CD4-positive, alpha-beta T cell (primary cell): ENCODE results near the gene CMTR1. TPM values are rescaled to one million over a fixed set of nuclear protein-coding genes. Genes with fewer than 3 reads are reported as not detected.

Experiments used
- ATAC-seq: fragments of 200-7000 bp; cut with Tn5 transposase; one replicate; pipeline ENCODE4 v1.10.0; 2022; ENCODE audit warnings: mild to moderate bottlenecking; ENCODE audit not compliant: poor library complexity
- CTCF ChIA-PET: fragments of 350-600 bp; sonication (Branson Sonifier 250); formaldehyde crosslinking; loops from one replicate; lab custom pipeline; 2021; ENCODE audit warnings: antibody characterized with exemption, inconsistent platforms; lab: Charles Lee
- POLR2A ChIA-PET: fragments of 350-600 bp; sonication (Branson Sonifier 250); formaldehyde crosslinking; loops from one replicate; lab custom pipeline; 2021; ENCODE audit warnings: antibody characterized with exemption, inconsistent platforms; lab: Charles Lee
- DNase-seq, 14 experiments: peaks; one replicate each; pipeline ENCODE4 v3.0.0-alpha.2; 2013 to 2020; ENCODE audit warnings: mixed read lengths in 2 of 14
- H3K27ac ChIP-seq, 2 donors: one replicate each; pipeline versions ENCODE4 v1.5.1 to v1.7.0; 2013; ENCODE audit warnings: low read length in 2 of 2, low read depth in 1 of 2, mild to moderate bottlenecking in 1 of 2
- H3K27me3 ChIP-seq, 2 experiments: 1 replicate in 1 of 2; 2 replicates in 1 of 2; pipeline versions ENCODE4 v1.6.1 to v1.7.0; 2013; ENCODE audit warnings: low read length in 2 of 2, control low read depth in 1 of 2, mild to moderate bottlenecking in 1 of 2, moderate library complexity in 1 of 2; ENCODE audit not compliant: insufficient read depth in 2 of 2, control insufficient read depth in 1 of 2
- H3K36me3 ChIP-seq: one replicate; pipeline ENCODE4 v1.6.1; 2013; ENCODE audit warnings: low read length, control low read depth; ENCODE audit not compliant: insufficient read depth
- H3K4me1 ChIP-seq: one replicate; pipeline ENCODE4 v1.6.1; 2013; ENCODE audit warnings: low read length, control low read depth; ENCODE audit not compliant: insufficient read depth
- H3K4me3 ChIP-seq: one replicate; pipeline ENCODE4 v1.5.1; 2013; ENCODE audit warnings: mild to moderate bottlenecking, low read length, moderate library complexity
- H3K9me3 ChIP-seq, 2 experiments: 1 replicate in 1 of 2; 2 replicates in 1 of 2; pipeline versions ENCODE4 v1.6.1 to v1.7.0; 2013; ENCODE audit warnings: low read length in 2 of 2, mild to moderate bottlenecking in 2 of 2, control low read depth in 1 of 2, moderate library complexity in 1 of 2; ENCODE audit not compliant: control insufficient read depth in 1 of 2, insufficient read depth in 1 of 2
- H3K27ac Mint-ChIP-seq: one replicate; pipeline ENCODE4 v1.8.0; 2020; ENCODE audit warnings: mixed read lengths
- H3K27me3 Mint-ChIP-seq: one replicate; pipeline ENCODE4 v1.8.0; 2021; ENCODE audit warnings: mixed read lengths
- H3K36me3 Mint-ChIP-seq: one replicate; pipeline ENCODE4 v1.8.0; 2021; ENCODE audit warnings: low read depth, mixed read lengths
- H3K4me1 Mint-ChIP-seq: one replicate; pipeline ENCODE4 v1.8.0; 2021; ENCODE audit warnings: low read depth, mixed read lengths
- H3K4me3 Mint-ChIP-seq: one replicate; pipeline ENCODE4 v1.8.0; 2020; ENCODE audit warnings: mild to moderate bottlenecking, mixed read lengths
- H3K9me3 Mint-ChIP-seq: one replicate; pipeline ENCODE4 v1.8.0; 2020; ENCODE audit warnings: mixed read lengths
- CTCF ChIP-seq: fragments of 200-600 bp; IDR thresholded peaks from one replicate; pipeline ENCODE4 v1.8.0; 2022; ENCODE audit warnings: antibody characterized with exemption, mild to moderate bottlenecking
- intact Hi-C, 2 experiments: fragments of 100-400 bp; cut with DNase I in 1 of 2; cut with micrococcal nuclease in 1 of 2; formaldehyde crosslinking; loops; one replicate each; pipeline versions ENCODE4 v1.15.1 to v1.9.0; 2023 to 2025; cut with DNase I, micrococcal nuclease
- total RNA-seq, 174 experiments: library from RNA in 2 of 174; stranded (reverse) in 2 of 174; gene quantifications; one replicate each; pipeline ENCODE4 v1.2.3 and lab custom pipeline; 2021 to 2026

The CMTR1 gene
- total RNA-seq, 2 experiments from 2014 or later = 79.7 to 80.3 TPM

DNA sequence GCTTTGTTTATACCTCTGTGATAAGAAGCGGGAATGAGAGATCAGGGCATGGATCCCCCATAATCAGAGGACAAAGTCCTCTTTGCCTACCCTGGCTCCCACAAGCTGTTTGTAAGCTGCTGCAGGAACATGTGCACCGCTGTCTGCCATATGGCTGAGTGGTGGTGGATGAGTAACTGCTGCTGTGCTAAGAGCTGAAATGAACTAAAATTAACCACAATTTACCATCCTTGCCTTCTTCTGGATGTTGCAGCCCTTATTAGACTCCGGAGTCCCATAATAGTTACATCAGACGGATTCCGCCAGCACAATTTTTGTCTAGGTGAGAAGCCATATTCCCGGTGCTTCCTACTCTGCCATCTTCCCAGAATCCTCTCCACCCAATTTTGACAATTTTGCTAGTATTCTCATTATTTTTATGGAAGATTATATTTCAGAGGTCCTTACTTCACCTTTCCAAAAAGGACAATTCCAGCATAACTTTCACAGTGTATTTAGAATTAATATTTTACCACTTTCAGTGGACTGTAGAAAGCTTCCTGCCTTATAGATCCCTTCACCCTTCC lies 6.0 kb upstream of the CMTR1 start:
- no peaks in the 10 kb centered on the region for H3K4me1 ChIP-seq
- no peaks in the 10 kb centered on the region for H3K36me3 Mint-ChIP-seq
- intact Hi-C loops = no loop called here
- no peak overlapping the region for H3K27ac Mint-ChIP-seq
- ChIA-PET POLR2A (no interaction called here), CTCF (no interaction called here)
- no peak for DNase-seq
- H3K27me3 Mint-ChIP-seq = peaks cover 21% of the 10 kb centered on the region
- no peaks in the 10 kb centered on the region for H3K27me3 ChIP-seq
- no peaks in the 10 kb centered on the region for H3K9me3 Mint-ChIP-seq
- no peak overlapping the region for H3K4me3 ChIP-seq
- peaks cover under 1% of the 10 kb centered on the region for H3K4me1 Mint-ChIP-seq
- H3K9me3 ChIP-seq = no peaks in the 10 kb centered on the region
- TF ChIP-seq CTCF = no peak
- no peak for ATAC-seq
- H3K4me3 Mint-ChIP-seq = no peak overlapping the region
- H3K36me3 ChIP-seq = no peaks in the 10 kb centered on the region
- no peak overlapping the region for H3K27ac ChIP-seq

DNA sequence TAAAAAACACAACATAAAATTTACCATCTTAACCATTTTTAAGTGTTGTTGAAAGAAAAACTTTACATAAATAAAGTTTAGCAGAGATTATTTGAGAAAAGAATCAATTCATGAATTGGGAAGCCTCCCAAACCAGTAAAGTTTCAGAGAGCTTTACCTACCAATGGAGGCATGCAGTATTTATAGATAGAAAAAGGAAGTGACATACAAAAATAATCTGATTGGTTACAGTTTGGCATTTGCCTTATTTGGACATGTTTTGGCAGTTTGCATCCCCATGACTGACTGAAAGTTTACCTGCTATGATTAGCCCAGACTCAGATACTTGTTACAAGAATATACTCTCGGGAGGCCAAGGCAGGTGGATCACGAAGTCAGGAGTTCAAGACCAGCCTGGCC lies 3.7 kb upstream of the CMTR1 start:
- H3K36me3 ChIP-seq = no peaks in the 10 kb centered on the region
- DNase-seq = no peak
- peaks cover 17% of the 10 kb centered on the region for H3K4me1 ChIP-seq
- no peaks in the 10 kb centered on the region for H3K27me3 ChIP-seq
- no peak overlapping the region for H3K4me3 Mint-ChIP-seq
- no peaks in the 10 kb centered on the region for H3K9me3 Mint-ChIP-seq
- no peak for ATAC-seq
- H3K4me3 ChIP-seq = no peak overlapping the region
- intact Hi-C loops = no loop called here
- POLR2A ChIA-PET = no interaction called here
- H3K36me3 Mint-ChIP-seq = peaks cover 19% of the 10 kb centered on the region
- peaks cover 21% of the 10 kb centered on the region for H3K27me3 Mint-ChIP-seq
- CTCF ChIA-PET = no interaction called here
- H3K27ac ChIP-seq = no peak overlapping the region
- no peaks in the 10 kb centered on the region for H3K9me3 ChIP-seq
- TF ChIP-seq CTCF = no peak
- peaks cover 19% of the 10 kb centered on the region for H3K4me1 Mint-ChIP-seq
- H3K27ac Mint-ChIP-seq = no peak overlapping the region

DNA sequence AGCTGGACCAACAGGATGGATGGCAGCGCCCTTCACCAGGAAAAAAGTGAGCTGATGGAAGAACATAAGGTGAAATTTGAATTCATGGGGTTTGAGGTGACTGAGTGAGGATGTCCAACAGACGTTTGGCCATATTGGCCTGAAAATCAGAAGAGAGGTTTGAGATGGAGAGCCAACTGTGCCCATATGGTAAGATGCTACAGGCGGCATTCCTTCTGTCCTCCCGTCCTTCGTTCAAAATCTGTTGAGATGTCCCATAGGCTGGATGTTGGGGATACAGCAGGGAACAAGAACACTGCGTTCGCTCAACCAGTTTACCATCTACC lies 468 bp upstream of the CMTR1 start:
- ATAC-seq (no peak), DNase-seq (peak in 1 of 14 experiments; percentile 1)
- no peaks in the 10 kb centered on the region for H3K9me3 ChIP-seq
- peak overlapping the region; percentile 91 for H3K27ac ChIP-seq
- POLR2A ChIA-PET = interaction anchor here (0.6 to 2.0 kb wide), 18 partner anchors 9 to 1207 kb away, joined by 3 to 15 read pairs (median 4); partner anchors contain the start of genes BTBD9, CCDC167, PPIL1 and TBC1D22B
- CTCF ChIA-PET = interaction anchor here (1.1 to 1.4 kb wide), 2 partner anchors 85 to 133 kb away, joined by 3 to 4 read pairs; no protein-coding TSS in a partner anchor
- peaks cover 20% of the 10 kb centered on the region for H3K36me3 ChIP-seq
- Mint-ChIP-seq H3K9me3 (no peaks in the 10 kb centered on the region), H3K4me1 (peaks cover 41% of the 10 kb centered on the region), H3K27me3 (peaks cover 12% of the 10 kb centered on the region), H3K27ac (peak overlapping the region; percentile 95), H3K36me3 (peaks cover 44% of the 10 kb centered on the region), H3K4me3 (peak overlapping the region; percentile 95)
- intact Hi-C loops = loop anchor here in 1 of 2 experiments (2.0 to 5.0 kb wide), 5 partner anchors 65 to 1675 kb away; partner anchors contain the start of genes CCDC167, GLO1 and ZFAND3
- no peaks in the 10 kb centered on the region for H3K27me3 ChIP-seq
- peaks cover 29% of the 10 kb centered on the region for H3K4me1 ChIP-seq
- no peak for TF ChIP-seq CTCF
- H3K4me3 ChIP-seq = peak overlapping the region; percentile 98
